ENCODE results near the gene P2RY12. TPM values are rescaled to one million over a fixed set of nuclear protein-coding genes. Genes with fewer than 3 reads are reported as not detected.

P2RY12 gene
- total and polyA plus RNA-seq, 12 donors: 0.37 to 13.2 (median 2.6) TPM

- DNase-seq: no peak
Measured at GRCh38 chr3:151346292-151346691, 38.3 kb downstream of the P2RY12 start.

GRCh38 chr3:151345859-151346258 is 38.7 kb downstream of the P2RY12 start:
- no peak for TF ChIP-seq CTCF (IDR thresholded peaks at IDR 0.05)
- TF ChIP-seq POLR2A (IDR thresholded peaks at IDR 0.05): no peak
- H3K27ac ChIP-seq: peak overlapping the region in 3 of 5 donors; percentile 33 to 75 (median 61)
- no peaks in the 10 kb centered on the region for H3K27me3 ChIP-seq
- 32 to 47% (median 43%) methylated on average over 2 of the region's 2 CpGs for WGBS, 4 donors
- peak in 3 of 7 donors; percentile 18 to 41 (median 33) for DNase-seq
- peaks cover 11% of the 10 kb centered on the region in 2 donors for H3K4me1 ChIP-seq (replicated peaks in 1 of 2)
- no peaks in the 10 kb centered on the region for H3K9me3 ChIP-seq (replicated peaks in 1 of 3)
- H3K36me3 ChIP-seq (replicated peaks in 1 of 2): no peaks in the 10 kb centered on the region
- peak overlapping the region in 1 of 4 donors; percentile 48 for H3K4me3 ChIP-seq
- intact Hi-C loops (cut with DNase I): no loop called here

More at GRCh38 chr3:151346292-151346691, 38.3 kb downstream of the P2RY12 start:
- Histone ChIP-seq H3K27ac (peak overlapping the region in 3 of 5 donors; percentile 33 to 61 (median 33)), H3K27me3 (no peaks in the 10 kb centered on the region), H3K4me3 (peak overlapping the region in 1 of 4 donors; percentile 48), H3K9me3 (replicated peaks in 1 of 3) (no peaks in the 10 kb centered on the region), H3K4me1 (replicated peaks in 1 of 2) (peaks cover 11% of the 10 kb centered on the region in 2 donors), H3K36me3 (replicated peaks in 1 of 2) (no peaks in the 10 kb centered on the region)
- intact Hi-C loops (cut with DNase I): no loop called here
- no peak for TF ChIP-seq CTCF (IDR thresholded peaks at IDR 0.05)
- no peak for TF ChIP-seq POLR2A (IDR thresholded peaks at IDR 0.05)
- WGBS, 4 donors: 57 to 75% (median 68%) methylated on average over 3 of the region's 3 CpGs

- Histone ChIP-seq H3K9me3 (replicated peaks in 1 of 3) (no peaks in the 10 kb centered on the region), H3K36me3 (replicated peaks in 1 of 2) (no peaks in the 10 kb centered on the region), H3K4me3 (no peak overlapping the region), H3K27me3 (no peaks in the 10 kb centered on the region), H3K4me1 (replicated peaks in 1 of 2) (peaks cover 8 to 13% of the 10 kb centered on the region in 2 donors), H3K27ac (no peak overlapping the region)
- no peak for DNase-seq
- WGBS, 4 donors: 63 to 69% (median 67%) methylated on average over 2 of the region's 2 CpGs
- TF ChIP-seq CTCF (IDR thresholded peaks at IDR 0.05) (no peak), POLR2A (IDR thresholded peaks at IDR 0.05) (no peak)
- intact Hi-C loops (cut with DNase I): no loop called here
Measured at GRCh38 chr3:151331696-151332095, 52.9 kb downstream of the P2RY12 start.

GRCh38 chr3:151330899-151331298 is 53.7 kb downstream of the P2RY12 start:
- DNase-seq: no peak
- Histone ChIP-seq H3K27ac (no peak overlapping the region), H3K9me3 (replicated peaks in 1 of 3) (no peaks in the 10 kb centered on the region), H3K27me3 (no peaks in the 10 kb centered on the region), H3K36me3 (replicated peaks in 1 of 2) (no peaks in the 10 kb centered on the region), H3K4me3 (no peak overlapping the region), H3K4me1 (replicated peaks in 1 of 2) (peaks cover 8 to 13% of the 10 kb centered on the region in 2 donors)
- TF ChIP-seq CTCF (IDR thresholded peaks at IDR 0.05) (no peak), POLR2A (IDR thresholded peaks at IDR 0.05) (no peak)
- intact Hi-C loops (cut with DNase I): no loop called here
